Measurements from ENCODE around the gene SLC38A3.
"Not testable (repeated sequence)": the region's sequence is repeated elsewhere in the genome, so short reads cannot be mapped to it uniquely, and the experiment has no call there.

SLC38A3 gene

DNA sequence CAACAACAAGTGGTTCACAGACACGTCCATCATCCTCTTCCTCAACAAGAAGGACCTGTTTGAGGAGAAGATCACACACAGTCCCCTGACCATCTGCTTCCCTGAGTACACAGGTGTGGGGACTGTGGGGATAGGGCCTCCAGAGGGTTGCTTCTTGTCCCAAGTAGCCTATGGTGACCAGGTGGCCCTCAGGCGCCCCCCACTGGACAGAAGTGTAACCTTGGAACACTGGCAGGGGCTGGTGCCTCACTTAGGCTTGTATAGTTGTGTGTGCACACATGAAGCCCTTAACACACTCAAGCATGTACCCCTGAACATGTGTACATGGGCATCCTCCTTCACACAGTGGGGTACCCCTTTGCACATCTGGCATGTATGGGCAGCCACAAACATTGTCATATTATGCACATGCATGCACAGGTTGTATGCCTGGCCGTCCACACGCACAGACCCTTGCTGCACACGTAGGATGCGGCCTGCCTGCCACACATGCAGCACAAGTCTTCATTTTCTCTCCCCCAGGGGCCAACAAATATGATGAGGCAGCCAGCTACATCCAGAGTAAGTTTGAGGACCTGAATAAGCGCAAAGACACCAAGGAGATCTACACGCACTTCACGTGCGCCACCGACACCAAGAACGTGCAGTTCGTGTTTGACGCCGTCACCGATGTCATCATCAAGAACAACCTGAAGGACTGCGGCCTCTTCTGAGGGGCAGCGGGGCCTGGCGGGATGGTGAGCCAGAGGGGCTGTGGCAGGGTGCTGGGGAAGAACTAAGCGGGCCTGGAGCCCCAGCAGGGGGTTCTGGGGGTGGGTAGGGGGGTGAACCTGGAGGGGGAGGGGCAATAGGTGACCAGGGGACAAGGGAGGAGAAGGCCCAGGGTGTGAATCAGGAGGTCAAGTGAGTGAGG is 52.2 kb downstream of the SLC38A3 start:
- DNase-seq: no peak

DNA sequence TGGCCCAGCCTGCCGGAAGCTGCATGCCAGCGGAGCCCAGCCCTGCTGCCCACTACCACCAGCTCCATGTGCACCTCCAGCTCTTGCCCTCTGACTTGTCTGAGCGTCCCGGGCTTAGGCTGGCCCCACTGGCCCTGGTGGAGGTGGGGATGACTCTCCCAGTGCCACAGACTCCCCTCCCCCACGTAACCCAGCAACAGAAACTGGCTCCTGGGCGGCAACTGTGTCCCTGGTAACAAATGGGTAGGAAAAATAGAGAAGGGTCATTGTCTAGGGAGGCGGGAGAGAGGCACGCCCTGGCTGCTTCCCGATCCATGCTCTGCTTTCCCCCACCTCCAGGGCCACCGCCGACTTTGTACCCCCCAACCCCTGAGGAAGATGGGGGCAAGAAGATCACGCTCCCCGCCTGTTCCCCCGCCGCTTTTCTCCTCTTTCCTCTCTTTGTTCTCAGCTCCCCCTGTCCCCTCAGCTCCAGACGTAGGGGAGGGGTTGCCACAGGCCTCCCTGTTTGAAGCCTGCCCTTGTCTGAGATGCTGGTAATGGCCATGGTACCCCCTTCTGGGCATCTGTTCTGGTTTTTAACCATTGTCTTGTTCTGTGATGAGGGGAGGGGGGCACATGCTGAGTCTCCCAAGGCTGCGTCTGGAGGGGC is 53.1 kb downstream of the SLC38A3 start:
- DNase-seq: no peak

DNA sequence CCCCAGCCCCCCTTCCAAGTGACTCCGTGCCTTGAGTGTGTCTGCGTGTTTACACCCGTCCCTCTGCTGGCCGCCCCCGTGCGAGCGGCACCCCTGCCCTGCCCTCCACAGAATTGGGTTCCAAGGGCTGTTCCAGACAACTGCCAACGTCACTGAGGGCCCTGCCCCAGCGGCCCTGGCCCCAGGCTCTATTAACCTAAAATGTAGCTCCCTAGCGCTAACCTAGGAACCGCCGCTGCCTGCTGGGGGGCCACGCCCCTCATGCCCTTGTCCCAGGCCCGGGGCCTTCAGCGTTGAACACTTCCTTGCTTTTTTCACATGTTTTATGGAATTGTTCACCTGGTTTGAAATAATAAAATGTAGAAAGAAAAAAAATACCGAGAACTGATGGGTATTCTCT is 53.9 kb downstream of the SLC38A3 start:
- DNase-seq: no peak

DNA sequence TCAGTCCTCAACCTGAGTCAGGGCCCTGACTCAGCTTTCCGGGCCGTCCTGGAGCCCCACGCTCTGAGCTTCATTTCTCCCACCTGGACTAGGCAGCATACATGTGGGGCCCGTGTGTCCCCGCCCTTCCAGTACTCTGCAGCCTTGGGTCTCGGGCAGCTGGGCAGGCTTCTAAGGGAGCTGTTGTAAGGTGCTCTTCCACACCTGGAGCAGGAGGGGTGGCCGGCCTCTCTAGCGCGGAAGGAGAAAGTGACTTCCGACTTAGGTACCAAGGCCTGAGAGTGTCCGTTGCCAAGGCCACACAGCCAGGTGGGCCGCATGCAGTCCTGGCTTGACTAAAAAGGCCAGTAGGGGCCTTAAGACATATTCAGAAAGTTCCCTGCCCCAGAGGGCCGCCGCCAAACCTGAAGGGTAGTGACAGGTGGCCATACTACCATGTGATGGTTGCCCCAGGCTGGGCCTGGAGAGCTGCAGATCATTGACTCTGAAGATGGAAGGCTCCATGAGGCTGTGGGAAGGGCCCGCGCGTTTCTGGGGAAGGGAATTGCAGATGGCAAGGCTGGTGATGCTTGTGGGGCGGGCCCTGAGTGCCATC is 54.5 kb downstream of the SLC38A3 start:
- no peak for DNase-seq

DNA sequence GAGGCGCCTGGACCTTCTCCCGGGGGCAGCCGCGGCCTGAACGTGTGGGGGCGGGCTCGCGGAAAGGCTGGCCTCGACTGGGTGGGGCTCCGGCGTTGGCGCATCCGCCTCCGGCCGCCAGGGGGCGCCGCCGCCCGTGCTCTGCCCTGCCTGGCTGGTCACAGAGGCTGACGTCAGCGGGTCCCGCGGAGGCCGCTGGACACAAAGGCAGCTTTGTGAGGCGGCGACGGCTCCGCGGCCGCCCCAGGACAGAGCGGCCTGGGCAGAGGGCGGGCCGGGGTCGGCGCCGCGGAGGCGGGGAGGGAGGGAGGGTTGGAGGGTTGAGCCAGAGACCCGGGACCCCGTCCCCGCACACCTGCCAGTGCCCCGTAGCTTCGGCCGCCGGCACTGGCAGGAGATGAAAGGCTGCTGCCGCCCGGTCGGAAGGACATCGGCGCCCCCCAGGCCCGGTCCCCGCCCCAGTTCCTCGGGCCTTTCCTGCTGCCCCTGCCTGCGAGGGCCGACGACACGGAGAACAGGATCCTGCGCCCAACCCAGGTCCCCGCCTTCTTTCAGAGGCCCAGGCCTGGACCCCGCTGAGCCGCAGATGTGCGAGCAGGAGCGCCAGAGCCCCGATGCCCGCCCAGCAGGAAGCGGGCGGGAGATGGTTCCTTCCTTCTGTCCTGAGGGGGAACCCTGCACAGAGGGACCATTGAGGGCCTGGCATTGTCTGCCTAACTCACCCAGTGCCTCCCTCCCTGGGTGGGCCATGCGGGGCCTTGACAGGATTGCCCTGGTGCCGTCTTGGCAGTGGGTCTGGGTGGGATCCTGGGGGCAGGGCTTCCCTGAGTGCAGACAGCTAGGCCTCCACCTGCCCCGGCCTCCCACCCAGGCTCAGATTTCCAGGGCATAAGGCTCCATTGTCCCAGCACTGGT is 55.2 kb downstream of the SLC38A3 start:
- peak; percentile 90 for DNase-seq

DNA sequence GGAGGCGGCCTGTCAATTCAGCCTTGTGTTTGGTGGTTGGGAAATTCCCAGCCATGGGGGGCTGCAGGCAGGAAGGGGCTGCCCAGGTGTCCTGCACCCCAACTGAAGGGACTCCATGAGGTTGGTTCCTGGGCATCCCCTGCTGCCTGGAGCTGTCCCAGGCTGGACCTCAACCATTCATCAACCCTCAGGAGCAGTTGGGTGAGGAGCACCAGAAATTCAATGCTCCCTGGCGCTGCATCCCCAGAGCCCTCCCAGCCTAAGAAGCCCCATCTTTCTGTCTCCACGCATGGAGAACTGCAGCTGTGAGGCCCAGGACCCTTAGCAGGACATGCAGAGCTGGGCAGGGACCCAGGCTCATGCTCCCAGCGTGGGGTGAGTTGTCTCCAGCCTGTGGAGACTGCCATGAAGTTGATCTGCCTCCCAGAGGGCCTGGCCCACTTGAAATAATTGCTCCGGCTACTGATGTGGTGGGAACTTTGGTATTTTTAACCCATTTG is 55.9 kb downstream of the SLC38A3 start:
- DNase-seq: no peak

DNA sequence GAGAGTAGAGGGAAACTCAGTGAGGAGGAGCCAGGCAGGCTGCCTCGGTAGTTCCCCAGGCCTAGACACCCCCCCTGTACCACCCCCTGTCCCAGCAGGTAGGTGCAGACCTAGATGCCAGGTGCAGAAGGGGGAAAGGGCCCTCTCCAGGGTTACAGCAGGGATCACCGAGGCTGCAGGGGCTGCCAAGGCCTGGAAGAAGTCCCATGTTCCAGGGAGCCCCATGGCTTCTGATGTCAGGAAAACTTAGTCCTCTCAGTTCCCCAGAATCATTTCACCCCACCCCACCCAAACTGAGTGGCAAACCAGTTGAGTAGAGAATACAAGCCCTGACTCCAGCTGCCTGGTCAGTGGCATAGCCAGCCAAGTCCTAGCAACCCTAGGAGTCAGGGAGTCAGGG is 56.4 kb downstream of the SLC38A3 start:
- DNase-seq: no peak

DNA sequence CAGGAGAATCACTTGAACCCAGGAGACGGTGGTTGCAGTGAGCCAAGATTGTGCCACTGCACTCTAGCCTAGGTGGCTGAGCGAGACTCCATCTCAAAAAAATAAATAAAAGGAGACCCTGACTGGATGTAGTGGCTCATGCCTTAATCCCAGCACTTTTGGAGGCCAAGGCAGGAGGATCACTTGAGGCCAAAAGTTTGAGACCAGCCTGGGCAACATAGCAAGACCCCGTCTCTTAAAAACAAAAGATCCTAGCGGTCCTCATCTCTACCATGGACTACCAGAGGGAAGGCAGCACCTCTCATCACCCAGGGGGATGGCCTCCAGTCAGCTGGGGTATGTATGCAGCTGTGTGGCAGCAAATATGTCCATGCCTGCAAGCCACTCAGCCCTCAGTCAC is 57.1 kb downstream of the SLC38A3 start:
- not testable (repeated sequence) for DNase-seq

DNA sequence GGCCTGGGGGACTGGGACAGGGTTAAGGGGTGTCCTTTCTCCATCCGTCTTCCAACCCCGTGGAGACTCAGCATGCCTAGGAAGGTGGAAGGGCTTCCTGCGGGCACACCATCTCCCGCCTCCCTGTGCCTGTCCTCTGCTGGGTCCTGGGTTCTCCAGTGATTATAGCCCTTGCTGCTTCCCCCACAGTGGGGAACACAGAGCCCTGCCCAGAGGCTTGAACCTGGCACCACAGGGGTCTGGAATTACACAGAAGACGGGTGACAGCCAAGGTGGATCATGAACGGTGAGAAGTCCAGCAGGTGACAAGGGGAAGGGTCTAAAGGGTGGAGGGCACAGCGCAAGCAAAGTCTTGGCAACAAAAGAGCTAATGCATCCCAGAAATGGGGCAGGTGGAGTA is 57.7 kb downstream of the SLC38A3 start:
- DNase-seq: no peak

DNA sequence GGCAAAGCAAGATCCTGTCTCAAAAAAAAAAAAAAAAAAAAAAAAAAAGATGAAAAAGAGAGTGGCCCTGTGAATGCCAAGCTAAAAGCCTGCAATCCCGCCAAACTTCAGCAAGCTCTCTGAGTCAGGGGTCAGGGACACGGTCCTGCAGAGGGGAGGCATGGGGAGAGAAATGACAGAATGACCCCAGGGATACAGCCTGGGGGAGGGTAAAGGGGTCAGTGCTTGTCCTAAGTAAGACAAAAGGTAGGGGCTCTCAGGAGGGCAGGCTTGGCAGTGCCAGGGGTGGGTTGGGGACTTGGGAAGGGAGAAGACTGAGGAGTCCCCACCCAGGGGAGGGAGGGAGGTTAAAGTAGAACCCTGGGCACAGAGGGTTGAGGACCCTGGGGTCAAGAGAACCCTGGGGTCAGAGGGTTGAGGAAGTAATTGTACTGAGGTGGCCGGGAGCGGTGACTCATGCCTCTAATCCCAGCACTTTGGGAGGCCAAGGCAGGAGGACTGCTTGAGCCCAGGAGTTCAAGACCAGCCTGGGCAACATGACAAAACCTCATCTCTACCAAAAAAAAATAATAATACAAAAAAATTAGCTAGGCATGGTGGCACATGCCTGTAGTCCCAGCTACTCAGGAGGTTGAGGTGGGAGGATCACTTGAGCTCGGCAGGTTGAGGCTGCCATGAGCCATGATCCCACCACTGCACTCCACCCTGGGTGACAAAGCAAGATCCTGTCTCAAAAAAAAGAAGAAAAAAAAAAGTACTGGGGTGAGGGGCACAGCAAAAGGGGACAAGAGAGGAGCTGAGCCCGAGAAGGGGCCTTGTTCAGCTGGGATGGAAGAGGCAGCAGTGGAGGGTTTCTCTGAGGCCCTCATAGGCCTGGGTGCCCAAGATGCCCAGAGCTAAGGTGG is 58.7 kb downstream of the SLC38A3 start:
- DNase-seq: no peak

DNA sequence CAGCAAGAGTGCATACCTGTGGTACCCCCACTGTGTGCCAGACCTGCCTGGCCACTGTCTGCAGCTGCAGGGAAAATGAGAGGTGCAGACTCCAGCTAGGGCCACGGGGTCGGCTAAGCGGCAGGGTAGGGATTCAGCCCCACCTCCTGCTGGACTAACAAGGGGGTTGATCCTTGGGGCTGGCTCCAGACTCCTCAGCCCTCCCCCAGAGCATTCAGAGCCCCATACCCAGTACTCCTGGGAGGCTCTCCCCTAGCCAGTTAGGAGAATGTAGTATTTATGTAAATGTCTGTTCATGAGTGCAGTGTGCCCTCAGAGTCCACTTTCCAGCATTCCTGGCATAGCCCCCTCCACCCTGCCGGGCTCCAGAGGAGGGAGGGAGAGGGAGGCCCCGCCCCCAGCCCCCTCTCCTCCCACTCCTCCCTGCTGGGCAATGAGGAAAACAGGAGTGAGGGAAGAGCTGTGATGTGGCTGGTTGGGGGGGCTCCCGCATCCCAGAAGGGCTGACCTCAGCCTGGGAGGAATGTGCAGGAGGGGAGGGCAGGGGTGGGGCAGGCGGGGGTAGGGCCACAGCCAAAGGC is 59.4 kb downstream of the SLC38A3 start:
- DNase-seq: no peak

DNA sequence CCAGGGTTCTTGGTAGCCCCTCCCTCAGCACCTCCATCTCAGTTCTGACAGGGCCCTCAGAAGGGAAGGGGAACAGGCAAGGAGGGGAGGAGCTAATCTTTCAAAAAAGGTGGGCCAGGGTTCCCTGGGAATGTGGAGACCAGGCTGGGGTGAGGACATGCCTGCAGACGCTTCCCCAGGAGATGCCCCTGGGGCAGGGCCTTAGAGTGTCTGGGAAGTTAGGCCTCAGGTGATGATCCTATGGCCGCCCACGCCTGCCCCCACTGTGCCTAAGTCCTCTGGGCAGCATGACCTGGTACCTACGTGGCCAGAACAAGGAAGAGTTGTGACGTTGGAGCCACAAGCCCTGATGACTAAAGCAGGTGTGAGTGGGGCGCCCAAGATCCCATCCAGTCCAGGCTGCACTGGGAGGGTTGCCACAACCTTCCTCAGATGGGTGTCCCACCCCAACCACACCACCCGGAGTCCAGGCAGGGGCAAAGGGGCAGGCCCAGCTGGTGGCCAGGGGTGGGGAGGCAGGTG is 60.0 kb downstream of the SLC38A3 start:
- DNase-seq: no peak

DNA sequence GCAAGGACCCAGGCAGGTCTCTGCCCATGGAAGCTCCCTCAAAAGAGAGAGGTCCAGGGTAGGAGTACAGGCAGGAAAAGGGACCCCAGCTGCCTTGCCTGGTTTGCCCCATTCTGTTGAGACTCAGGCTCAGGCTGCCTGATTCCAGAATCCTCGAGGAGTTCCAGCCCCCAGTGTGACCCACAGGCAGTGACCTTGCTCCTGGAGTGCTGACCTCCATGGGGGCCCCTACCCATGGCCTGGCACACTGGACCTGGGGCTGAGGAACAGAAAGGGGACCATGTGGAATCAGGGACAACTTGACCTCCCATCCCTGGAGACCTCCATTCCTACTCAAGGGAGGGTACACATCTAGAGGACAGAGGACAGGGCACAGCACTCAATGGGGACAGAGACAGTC is 60.5 kb downstream of the SLC38A3 start:
- DNase-seq: no peak

DNA sequence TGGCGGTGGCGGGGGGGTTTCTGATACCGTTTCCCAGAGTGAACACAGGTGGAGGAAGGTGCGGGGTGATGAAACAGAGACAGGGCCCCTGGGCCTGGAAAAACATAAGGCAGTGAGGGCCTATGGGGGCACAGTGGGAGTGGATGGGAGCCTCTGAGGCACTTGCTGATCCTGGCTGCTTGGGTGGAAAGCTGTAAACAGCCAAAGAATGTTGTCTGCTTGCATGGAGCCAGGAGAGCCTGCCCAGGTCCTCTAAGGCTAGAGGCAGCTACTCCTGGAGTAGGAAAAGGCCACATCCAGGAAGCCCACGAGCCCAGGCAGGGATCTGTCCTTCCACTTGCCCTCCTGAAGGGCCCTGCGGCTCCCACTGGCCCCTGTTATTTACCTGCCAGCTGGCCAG is 60.9 kb downstream of the SLC38A3 start:
- DNase-seq: no peak

DNA sequence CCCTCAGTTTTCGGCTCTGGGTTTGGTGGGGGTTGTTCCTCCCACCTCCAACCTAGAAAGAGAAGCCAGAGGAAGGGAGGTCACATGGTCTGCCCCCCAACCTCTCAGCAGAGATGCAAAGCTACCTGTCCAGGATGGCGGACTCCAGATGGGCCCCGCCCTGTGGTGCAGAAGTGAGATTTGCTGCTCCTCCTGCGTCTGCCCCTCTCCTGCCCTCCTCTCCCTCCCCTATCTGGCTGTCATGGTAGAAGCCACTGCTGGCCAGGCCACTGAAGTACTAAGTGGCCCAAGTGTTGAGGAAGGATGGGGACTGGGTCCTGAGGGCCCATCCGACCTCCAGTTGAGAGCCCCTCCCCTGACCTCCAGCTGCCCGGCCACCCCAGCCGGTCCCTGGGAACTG is 61.8 kb downstream of the SLC38A3 start:
- no peak for DNase-seq

DNA sequence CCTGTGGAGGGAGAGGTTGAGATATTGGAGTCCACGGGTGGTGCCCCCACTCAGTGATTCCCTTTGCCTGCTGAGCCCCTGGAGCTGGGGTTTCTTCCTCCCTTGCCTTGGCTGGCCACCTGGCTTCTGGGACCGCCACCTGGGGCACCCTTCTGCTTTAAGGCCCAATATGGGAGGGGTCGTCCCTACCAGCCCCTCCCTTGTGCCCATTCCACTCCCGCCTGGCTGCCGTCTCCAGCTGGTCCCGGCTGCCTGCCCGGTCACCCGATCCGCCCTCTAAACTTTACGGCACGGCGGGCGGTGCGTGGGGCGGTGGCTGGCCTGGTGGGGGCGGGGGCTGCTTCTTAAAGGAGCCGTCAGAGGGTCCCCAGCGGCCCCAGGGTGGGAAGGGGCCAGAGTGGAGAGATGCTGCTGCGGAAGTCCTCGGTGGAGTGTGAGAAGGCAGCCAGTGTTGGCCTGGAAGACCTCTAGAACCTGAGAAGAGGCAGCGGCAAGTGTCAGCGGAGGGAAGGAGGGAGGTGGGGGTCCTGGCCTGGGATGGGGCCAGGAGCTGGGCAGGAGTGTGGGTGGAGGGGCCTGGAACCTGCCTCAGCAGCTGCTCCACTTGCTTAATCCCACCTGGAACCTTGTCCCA is 62.3 kb downstream of the SLC38A3 start:
- no peak for DNase-seq

DNA sequence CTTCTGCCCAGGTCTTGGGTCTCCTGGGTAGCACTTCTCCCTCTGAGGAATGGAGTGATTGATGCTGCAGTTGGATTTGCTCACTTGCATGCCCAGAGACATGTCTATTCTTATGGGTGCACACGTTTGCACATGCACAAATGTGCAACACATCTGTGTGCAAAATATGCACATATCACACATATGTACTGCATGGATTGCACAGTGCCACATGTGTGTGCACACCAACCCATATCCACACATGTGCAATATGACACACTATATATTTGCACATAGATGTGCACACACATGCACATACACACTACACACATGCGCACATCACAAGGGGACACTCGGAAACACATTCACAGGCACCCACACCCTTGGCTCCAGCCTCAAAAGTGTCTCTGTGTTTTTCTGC is 63.2 kb downstream of the SLC38A3 start:
- DNase-seq: no peak

DNA sequence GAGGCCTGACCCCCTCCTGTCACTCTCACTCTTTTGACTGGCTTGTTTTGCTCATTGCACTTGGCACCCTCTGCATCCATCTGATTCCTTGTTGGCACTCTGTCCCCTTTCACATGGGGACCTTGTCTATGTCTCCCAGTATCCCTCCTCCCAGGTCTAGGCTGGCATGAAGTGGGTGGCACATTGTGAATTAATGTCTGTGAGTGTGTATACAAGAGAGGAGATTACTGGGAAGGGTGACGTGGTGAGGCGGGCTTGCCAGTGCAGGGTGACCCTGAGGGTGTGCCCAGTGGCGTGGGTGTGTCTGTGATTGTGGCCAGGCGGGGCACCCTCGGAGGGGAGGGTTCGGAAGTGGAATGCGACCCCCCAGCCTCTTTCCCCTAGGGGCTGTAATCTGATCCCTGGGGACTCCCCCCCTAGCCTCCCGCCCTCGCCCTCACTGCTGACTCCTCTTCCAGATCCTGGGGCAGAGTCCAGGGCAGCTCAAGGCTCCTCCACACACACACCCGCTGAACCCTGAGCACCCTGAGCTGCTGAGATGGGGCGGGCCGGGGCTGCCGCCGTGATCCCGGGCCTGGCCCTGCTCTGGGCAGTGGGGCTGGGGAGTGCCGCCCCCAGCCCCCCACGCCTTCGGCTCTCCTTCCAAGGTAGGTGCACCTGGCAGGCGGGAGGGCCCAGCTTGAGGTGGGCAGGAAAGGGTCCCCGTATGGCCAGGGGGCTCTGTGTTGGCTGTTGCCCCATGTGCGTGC is 63.8 kb downstream of the SLC38A3 start, which contains the start of gene SEMA3B:
TSS of gene SEMA3B (plus strand) at position 445 of the 749 bp plus-strand sequence. CDS start at position 539, 94 bp downstream.
- DNase-seq: no peak

DNA sequence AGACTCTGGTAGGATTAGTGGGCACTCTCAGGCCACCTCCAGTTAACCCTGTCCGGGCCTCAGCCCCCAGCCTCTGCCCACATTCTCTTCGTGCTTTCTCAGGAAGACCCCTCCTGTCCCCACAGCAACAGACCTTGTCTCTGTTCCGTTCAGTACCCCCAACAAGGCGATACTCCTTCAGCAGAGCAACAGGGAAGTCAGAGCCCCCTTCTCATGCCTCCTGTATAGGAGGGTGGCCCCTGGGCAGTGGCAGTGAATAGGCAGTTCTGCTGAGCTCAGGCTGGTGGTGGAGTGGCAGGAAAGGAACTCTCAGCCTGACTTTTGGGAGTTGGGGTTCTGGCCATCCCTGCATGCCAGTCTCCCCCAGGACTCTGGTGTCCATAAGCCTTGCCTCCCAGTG is 64.4 kb downstream of the SLC38A3 start:
- DNase-seq: no peak

DNA sequence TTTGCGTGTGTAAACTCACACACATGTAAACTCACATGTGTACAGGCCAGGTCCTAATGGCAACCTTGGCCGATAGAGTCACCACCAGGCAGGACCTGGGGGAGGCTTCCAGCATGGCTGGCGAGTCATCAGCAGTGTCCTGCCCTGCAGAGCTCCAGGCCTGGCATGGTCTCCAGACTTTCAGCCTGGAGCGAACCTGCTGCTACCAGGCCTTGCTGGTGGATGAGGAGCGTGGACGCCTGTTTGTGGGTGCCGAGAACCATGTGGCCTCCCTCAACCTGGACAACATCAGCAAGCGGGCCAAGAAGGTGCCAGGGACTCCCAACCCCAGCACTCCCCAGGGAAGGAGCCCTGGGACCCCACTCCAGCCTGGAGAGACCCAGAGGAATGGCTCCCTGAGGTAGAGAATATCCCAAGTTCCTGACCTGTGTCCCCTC is 64.9 kb downstream of the SLC38A3 start:
- DNase-seq: no peak
